Measurements from ENCODE around the gene GRAP2.
"Not testable (repeated sequence)": the region's sequence is repeated elsewhere in the genome, so short reads cannot be mapped to it uniquely, and the experiment has no call there.

The GRAP2 gene

DNA sequence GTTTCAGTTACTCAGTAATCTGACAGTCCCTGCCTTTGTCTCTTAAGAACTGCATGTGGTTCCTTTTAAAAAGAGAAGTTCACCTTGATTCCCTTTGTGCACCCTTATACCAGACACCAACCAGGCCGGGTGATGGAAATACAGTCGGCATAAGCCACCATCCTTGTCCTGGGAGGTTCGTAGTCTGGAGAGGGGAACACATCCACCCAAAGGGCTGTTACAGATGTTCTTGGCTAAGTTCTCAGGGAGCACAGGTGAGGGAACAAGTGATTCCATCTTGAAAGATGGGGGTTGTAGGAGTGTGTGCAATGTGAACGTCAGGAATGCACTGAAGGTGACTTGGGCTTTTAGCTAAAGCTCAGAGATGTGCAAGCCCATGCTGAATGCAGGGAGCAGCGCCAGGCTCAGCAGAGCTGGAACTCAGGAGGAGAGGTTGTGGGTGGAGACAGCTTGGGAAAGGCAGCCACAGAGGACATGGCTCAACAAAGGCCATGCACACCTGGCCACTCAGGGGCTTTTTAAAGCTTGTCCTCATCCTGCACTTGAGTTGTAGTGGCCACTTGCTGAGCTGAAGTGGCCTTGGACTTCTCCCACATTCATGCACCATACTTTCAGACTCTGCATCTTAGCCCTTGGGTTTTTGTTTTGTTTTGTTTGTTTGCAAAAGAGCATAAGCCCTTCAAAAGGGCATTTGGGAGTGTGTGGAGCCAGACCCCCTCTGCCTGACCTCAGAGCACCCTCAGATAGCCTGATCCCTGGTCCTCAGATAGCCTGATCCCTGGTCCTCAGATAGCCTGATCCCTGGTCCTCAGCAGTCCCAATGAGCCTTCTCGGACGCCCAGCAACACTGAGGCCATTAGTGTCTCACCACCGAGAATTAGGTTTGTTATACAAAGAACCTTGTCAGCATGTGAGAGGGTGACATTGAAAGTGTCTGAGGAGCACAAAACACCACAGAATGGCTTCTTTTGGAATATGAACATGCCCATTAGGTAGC is 46.6 kb downstream of the GRAP2 start:
- DNase-seq: no peak

DNA sequence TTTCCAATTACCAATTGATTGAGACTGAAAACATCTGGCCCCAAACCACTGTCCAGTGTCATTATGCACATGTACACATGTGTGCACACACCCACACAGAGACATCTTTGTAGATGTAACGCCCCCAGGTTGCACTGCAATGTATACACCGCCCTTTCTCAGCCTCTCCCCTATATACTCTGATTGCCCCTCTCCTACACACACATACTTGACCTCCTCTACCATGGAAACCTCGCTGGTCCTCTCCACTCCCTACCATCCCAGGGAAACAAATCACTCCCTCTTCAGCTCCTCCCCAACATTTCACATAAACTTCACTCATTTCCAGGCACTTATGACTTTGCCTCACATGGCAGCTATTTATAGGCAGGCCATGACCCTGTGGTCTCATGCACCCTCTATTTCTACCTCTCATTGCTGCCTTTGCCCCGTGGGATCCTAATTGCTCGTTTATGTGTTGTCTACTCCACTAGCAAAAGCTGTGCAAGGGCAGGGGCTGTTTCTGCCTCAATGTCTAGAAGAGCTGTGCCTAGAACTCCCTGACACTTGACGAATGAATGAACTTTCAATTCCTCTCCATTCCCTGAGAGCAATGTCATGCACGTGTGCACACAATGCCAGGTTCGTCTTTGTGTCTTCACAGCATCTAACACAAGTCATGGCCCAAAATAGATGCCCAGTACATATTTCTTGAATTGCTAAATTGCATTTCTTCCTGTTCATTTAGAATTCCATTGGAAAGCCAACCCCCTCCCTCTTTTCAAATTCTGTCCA is 49.3 kb downstream of the GRAP2 start:
- no peak for DNase-seq

DNA sequence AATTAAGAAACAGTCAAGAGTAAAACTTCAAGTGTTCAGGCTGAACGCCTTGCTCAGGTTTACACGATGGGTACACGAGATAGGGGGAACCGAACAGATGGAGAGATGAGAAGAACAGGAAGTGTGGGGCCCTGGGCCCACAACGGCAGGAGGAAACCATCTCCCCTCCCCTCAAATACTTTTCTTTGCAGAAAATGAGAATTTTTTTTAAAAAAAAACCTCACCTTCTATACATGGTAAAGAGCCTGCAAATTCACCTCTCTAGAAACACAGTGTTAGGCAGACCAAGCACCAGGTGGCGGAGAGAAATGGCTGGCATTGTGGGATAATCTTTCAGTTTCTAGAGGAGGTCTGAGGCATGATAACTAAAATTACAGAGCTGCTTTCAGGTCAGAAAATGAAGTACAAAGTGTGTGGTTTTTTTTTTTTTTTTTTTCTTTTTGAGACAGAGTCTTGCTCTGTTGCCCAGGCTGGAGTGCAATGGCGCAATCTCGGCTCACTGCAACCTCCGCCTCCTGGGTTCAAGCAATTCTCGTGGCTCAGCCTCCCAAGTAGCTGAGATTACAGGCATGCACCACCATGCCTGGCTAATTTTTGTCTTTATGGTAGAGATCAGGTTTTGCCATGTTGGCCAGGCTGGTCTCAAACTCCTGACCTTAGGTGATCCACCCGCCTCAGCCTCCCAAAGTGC is 50.9 kb downstream of the GRAP2 start:
- DNase-seq: not testable (repeated sequence)

DNA sequence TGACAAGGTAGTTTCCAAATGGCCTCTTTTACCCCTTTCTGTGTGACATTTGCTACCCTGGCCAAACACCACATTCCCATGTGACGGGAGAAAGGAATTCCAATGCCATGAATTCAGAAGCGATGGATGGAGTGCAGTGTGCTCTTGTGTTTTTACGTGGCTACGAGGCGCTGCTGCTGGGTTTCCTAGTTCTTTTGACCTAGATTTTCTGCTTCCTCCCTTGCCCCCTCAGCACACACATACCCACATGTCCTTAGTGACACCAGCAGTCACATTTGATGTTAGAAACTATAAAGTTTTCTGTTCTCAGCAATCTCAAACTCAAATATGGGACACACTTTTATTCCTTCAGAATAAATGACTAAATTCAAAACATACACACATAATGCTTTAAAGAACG is 51.5 kb downstream of the GRAP2 start:
- no peak for DNase-seq

DNA sequence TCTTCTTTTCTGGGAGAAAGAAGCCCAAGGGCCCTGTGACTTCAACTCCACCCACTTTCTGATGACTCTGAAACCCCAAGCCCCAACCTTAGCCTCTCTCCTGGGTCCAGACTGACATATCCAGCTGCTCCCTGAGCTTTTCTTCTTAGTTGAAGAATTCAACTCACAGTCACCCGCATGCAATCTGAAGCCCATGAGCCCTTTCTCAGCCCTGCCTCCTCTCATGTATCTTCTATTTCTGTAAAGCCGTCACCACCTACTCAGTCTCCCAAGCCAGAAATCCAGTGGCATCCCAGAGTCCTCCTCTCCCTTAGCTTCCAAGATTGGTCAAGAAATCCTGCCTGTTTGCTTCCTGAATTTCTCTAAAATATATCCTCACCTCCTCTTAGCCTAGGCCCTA is 52.2 kb downstream of the GRAP2 start:
- no peak for DNase-seq

DNA sequence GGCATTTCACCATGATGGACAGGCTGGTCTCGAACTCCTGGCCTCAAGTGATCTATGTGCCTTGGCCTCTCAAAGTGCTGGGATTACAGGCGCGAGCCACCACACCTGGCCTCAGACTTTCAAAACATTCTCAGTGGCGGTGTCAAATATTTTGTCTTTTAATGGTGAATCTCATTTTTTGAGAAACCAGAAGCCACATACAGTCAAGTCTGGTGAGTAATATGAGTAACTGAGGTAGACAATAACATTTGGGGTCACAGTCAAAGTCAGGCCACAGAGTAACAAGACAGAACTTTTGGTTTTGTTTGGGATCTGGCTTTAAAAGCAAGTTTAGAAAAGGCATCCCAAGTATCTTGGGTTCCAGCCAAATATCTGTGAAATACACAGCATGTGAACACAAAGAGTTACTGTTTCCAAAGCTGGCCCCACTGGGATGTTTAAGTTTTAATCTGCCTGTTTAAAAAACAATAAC is 53.7 kb downstream of the GRAP2 start:
- DNase-seq: no peak

DNA sequence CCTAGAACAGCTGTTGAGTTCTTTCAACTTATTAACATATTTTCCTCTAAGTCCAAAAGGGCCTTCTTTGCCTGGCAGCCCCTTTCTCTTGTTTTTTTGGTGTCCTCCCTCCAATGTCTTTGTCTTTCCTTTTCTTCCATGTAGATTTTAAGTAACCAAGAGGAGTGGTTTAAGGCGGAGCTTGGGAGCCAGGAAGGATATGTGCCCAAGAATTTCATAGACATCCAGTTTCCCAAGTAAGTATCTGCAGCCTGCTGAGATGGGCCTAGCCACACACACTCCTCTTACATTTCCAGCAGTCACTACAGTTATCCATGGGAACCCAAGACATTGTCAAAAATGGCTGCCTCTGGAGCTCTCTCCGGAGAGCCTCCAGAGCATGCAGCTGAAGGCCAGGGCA is 54.8 kb downstream of the GRAP2 start:
- DNase-seq: no peak

DNA sequence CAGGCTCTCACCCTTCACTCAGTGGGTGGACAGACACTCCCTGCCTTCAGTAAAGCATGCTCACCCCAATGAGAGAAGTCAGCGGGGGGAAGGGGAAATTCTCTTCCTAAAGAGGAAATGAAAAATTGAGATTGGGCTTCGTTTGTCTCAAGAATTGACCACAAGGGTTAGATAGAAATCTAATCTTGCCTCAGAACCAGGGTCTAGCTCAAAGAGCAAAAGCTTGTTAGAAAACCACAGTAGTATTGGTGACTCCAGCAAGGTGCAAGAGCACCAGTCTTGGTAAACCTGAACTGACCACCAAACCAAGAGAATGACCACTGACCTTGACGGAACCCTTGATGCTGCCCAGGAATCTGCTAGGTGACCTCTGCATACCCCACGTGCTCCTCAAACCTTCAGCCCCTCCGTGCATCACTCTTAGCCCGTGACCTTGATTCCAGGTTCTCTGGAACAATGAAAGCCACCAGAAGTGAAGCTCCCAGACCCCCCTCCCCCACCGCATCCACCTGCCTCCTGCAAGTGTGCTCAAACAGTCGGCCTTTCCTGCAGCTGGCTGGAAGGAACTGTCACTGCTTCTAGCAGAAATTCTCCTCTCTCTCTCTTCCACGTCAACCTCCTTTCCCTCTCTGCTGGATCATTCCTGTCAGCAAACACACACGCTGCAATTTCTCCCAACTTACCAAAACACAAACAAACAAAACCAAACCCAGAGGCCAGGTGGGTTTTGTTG is 56.2 kb downstream of the GRAP2 start:
- DNase-seq: no peak

DNA sequence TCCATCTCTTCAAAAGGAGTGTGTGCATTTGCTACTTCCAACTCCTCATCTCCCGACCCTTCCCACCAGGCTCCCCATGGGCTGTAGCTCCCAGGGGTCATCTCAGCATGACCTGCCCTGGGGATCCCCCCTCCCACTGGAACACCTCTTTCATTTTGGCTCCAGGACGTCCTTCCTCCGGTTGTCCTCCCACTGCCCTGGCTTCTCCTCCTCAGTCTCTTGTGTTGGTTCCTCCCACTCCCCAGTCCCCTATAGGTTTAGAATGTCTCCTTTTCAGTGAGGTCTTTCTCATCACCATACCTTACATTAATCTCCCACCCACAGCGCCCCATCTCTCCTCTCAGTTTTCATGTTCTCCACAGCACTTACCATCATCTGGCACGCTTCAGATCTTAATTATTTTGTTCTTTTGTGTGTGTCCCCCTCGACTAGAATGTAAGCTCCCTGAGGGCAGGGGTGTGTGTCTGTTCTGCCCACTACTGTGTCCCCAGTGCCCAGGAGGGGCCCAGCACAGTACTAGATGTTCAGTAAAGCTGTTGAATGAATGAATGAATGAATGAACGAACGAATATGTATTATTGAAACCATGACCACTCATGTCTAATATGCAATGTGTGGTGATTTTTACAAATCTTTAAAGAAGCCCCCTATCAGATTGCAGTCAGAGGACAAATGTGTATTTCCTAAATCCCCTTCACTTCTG is 57.3 kb downstream of the GRAP2 start:
- DNase-seq: no peak

DNA sequence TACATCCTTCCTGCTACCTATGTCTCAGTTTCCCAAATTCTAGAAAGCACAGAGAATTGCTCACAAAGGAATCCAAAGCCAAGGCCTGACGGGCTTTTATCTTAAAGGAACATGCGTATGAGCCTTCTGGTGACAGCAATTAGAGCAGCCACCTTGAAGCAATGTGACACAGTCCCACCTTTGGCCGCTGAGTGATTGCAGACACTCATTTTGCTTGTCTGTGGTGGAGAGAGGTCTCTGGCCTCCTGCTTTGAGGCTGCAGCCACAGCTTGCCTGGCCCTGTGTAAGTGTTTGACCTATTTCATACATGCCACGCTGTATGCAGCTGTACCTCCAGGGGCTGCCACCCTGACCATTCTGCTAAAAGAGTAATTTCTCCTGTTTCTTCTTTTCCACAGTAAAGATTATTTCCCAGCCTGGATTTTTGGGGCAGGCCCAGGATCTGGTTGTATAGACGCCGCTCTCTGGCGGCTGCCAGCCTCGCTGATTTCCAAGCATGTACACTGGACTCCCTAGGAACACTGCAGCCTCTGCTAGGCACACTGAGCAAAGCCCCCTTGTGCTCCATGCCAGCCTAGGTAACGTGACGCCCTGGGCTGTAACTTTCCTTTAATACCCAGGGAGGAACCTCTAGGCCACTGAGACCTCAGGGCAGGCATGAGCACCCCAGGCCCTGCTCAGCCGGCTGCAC is 58.2 kb downstream of the GRAP2 start:
- DNase-seq: no peak

DNA sequence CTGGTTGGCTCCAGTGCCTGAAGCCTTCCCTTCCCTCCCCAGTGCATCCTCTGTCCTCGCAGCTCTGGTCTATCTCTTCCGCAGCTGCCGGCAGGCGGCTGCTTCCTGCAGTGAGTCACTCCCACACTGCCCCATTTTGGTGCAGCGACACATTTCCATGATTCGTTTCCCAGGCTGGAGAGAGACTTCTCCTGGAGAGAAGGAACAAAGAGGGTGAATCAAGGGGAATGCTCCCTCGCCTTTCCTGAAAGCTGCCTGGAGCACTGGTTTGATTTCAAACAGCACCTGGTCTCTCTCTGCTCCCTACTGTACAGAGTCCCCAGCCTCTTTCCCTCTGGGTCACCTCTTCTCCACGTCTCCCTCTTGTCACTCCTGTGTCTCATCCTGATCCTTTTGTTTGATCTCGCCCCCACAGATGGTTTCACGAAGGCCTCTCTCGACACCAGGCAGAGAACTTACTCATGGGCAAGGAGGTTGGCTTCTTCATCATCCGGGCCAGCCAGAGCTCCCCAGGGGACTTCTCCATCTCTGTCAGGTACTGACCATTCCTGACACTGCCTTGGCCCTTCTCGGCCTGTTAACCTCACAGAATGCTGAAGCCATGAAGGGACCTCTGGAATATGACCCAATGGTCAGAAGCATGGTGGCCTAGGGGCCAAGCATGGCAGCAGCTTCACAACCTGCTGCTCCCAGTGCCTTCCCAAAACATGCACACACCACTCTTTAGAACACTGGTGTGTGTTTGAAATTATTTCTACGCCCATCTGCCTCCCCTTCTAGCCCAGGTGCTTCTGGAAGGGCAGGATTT is 59.0 kb downstream of the GRAP2 start, which contains the start of gene TMA7B:
Gene TMA7B, plus strand, starts transcription at position 758 of the 808 bp plus-strand sequence. CDS start 3,978 bp downstream, outside the sequence.
- DNase-seq: no peak

DNA sequence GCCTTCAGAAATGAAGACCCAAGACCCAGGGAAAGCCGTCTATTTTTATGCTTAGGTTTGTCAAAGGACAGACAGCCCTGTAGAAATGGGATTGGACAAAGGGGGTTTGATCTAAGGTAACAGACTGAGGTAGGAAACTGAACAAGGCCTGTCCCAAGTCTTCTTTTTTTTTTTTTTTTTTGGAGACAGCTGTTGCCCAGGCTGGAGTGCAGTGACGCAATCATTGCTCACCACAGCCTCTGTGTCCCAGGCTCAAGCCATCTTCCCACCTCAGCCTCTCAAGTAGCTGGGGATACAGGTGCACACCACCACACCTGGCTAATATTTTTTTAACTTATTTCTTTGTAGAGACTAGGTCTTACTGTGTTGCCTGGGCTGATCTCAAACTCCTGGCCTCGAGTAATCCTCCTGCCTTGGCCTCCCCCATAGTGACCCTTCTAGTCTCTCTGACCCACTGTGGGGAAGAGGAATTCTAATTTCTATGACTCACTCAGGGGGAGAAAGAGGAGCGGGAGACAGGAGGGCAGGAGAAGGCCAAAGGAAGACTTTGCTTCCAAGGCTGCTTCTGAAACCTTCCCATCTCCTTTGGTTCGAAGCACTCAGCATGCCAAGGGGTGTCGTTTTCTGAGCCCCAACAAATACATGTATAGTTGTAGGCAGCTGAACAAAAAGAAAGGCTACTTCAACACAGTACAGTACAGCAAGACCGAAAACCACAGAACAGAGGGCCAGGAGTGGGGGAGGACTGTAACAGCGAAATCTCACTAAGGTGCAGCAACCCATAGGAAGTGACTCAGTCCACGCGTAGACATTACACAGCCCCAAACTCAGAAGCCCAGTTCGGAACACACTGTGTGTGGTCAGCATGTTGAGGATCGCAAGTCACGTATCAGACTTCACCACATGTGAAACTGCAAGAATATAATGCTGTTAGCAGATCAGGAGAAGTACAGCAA is 60.2 kb downstream of the GRAP2 start:
- DNase-seq: no peak

DNA sequence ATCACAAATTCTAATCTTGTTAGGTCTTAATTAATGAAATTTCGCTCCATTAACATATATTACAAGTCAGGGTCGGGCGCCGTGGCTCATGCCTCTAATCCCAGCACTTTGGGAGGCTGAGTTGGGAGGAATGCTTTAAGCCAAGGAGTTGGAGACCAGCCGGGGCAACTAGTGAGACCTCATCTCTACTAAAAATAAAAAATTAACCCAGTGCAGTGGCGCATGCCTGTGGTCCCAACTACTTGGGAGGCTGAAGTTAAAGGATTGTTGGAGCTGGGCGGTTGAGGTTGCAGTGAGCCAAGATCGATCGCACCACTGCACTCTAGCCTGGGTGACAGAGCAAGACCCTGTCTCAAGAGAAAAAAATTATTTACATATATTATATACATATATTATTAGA is 61.2 kb downstream of the GRAP2 start:
- no peak for DNase-seq

DNA sequence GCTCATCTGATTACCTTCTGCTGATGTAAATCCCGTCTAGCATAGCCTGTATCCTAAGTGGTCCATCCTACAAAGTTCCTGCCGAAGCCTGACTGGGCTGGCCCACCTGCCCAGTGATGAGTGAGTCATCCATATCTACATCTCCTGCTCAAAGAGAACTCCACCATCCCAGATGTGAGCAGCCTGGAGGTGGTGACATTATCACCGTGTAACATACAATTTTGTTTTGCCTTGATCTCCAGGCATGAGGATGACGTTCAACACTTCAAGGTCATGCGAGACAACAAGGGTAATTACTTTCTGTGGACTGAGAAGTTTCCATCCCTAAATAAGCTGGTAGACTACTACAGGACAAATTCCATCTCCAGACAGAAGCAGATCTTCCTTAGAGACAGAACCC is 64.9 kb downstream of the GRAP2 start:
- DNase-seq: no peak

DNA sequence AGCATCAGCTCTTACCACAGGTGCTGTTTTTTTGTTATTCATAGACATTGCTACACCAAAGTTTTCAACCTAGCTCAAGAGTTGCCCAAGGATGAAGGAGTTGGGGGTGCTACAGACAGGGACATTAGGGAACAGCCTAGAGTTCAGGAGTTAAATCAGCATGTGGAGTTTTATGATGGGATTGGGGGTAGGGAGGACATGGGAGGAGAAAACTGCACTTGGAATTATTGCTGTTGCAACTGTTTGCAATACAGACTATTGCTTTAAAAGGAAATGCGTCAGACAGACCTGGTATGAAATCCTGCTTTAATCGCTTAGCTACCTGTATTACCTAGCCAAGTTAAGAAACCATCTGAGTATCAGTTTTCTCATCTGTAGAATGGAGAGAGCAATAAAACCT is 65.6 kb downstream of the GRAP2 start:
- no peak for DNase-seq

DNA sequence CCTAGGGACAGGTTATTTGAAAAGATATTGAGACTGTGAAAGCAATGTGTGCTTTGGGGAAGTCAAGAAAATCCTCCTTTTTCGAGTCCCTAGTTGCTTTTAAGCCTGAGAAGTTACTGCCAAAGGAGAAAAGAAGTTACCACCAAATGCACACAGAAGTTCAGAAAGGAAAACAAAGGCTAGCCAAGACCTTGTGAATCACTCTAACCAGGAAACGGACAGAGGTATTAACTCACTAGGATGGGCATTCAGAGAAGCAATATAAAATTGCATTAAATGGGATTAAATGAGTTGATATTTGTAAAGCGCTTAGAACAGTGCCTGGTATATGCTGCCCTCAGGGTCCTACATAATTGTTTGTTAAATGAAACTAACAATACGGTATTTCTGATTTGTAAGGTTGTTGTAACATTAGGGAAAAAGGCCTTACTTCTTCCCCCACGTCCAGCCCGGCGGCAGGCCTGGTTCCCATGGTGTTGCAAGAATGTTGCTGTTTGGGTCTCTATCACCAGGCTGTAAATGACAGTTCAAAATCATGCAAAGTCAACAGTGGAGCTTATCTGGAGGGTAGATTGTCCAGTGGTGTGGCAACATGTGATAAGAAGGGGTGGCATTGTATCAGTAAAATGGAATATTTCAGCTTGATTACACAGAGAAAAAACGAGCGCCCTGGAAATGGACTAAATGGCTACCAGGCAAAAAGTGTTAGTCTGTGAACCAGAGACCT is 66.4 kb downstream of the GRAP2 start:
- no peak for DNase-seq

DNA sequence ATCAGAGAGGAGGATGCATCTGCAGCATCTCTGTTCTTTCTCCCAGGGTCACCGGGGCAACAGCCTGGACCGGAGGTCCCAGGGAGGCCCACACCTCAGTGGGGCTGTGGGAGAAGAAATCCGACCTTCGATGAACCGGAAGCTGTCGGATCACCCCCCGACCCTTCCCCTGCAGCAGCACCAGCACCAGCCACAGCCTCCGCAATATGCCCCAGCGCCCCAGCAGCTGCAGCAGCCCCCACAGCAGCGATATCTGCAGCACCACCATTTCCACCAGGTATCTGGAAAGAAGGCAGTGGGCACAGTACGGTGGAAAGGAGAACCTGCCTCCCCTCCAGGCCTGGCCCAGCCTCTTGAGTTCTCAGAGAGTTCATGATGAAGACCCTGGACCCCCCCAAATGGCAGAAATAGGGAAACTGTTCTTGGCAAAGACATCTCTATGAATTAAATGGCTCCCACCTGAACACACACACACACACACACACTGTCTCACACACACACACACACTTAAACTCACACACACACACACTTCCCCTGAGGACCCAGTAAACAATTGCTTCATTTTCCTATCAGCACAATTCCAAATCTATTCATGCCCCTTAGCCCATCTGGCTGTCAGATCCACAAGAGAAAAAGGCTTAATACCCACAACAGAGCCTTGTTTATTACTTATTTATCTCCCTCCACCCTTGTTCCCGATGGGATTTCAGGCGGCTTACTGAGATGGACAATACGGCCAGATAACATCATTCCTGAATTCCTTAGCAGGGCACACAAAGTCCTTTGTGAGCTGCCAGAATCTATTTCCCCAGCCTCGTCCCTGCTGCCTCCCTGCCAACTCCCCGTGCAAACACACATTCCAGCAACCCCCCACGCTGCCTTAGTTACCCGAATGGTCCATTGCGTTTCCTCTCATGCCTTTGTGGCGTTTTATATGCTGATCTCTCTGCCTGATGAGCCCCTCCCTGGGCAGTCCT is 67.4 kb downstream of the GRAP2 start:
- no peak for DNase-seq
